Measurements from ENCODE around the gene RFTN1.

The RFTN1 gene

DNA sequence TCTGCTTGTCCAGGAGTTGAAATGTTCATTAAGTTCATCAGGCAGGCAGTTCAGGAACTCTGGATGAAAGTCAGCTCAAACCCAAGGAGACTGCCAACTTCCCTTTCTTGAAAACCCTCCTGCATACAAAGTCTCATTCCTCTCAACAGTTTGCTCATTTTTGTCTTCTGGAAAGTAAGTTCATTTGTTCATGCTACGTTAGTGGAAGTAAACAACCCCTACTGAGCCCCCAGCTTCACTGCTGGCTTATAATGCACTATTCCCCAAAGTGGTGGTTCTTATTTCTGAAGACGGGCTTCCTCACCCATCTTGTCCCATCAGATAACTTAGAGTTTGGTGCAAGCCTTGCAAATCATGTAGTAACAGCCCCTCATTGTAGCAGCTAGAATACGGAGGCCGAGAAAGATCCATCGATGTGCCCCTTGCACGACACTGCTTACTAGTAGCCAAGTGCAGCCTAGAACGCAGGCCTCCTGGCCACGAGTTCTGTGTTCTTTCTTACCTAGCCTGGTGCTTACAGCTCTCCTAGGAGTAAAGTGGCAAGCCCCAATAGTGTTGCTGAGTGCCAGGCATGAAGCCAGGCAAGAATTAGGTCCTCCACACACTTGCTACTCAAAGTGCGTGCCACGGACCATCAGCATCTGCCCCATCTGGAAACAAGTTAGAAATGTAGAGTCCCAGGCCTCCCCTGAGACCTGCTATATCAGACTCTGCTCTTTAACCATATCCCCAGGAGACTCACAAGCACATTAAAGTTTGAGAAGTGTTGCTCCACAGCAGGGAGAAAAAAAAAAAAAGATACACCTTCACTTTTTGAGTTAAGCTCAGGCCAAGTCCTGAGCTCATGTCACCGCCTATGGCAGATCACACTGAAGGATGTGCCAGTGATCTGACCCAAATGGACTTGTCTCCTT lies 82.5 kb downstream of the RFTN1 start:
- no peaks in the 10 kb centered on the region for H3K79me1 ChIP-seq (ENCODE audit: low read length)
- H2BK120ac ChIP-seq (ENCODE audit: low read depth, low read length), result no peak overlapping the region
- H3K79me2 ChIP-seq (ENCODE audit: control insufficient read depth, insufficient read depth, low read length), result no peaks in the 10 kb centered on the region
- H3K9ac ChIP-seq (ENCODE audit: low read length), result no peak overlapping the region
- H3K23ac ChIP-seq (ENCODE audit: low read length), result no peak overlapping the region
- no peak overlapping the region for H4K5ac ChIP-seq (ENCODE audit: low read length)
- no peak overlapping the region for H2BK15ac ChIP-seq (replicated peaks; ENCODE audit: low read depth)
- no peaks in the 10 kb centered on the region for H3K4me1 ChIP-seq (ENCODE audit: control insufficient read depth, low read depth, low read length)
- no peak overlapping the region for H3K18ac ChIP-seq (ENCODE audit: low read length)
- no peak overlapping the region for H3K4me3 ChIP-seq (ENCODE audit: low read length)
- H4K8ac ChIP-seq (ENCODE audit: low read depth, low read length), result no peak overlapping the region
- no peak overlapping the region for H3K4me2 ChIP-seq (ENCODE audit: low read length)
- no peak overlapping the region for H3K4ac ChIP-seq (ENCODE audit: low read depth, low read length)
- no peak overlapping the region for H2BK5ac ChIP-seq (ENCODE audit: low read length)
- whole genome bisulfite sequencing (ENCODE audit: extremely low coverage, insufficient coverage, low lambda C conversion rate), result no CpG with 5 or more reads among the region's 11 CpGs
- H3K27me3 ChIP-seq (ENCODE audit: insufficient read depth, low read length, poor library complexity), result no peaks in the 10 kb centered on the region
- no peak for DNase-seq
- H3K27ac ChIP-seq (ENCODE audit: low read depth, low read length), result no peak overlapping the region
- H3K36me3 ChIP-seq (ENCODE audit: control insufficient read depth, insufficient read depth, low read length), result no peaks in the 10 kb centered on the region
- H2AK5ac ChIP-seq (ENCODE audit: low read length), result no peak overlapping the region
- H3K56ac ChIP-seq (ENCODE audit: low read length), result no peak overlapping the region

DNA sequence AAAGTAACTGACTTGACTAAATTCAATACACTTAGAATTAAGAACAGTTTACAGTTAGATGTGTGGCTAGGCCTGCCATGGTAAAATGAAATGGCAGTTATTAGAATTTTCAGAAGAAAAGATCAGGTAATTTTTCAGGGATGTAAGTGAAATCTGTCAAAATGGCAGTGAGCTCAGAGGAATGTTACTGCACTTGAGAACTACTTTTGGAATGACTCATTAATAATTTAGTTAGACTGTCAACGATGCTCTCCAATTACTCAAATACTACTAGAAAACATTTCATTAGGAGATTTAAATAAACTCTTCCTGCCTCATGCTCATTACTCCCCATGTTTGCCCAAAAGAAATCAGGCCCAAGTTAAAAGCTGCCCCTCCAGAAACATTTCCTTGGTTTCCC lies 84.4 kb downstream of the RFTN1 start:
- WGBS (ENCODE audit: extremely low coverage, insufficient coverage, low lambda C conversion rate), result no CpG with 5 or more reads among the region's 1 CpG
- Histone ChIP-seq H2BK15ac (replicated peaks; ENCODE audit: low read depth) (no peak overlapping the region), H3K27ac (ENCODE audit: low read depth, low read length) (no peak overlapping the region)

DNA sequence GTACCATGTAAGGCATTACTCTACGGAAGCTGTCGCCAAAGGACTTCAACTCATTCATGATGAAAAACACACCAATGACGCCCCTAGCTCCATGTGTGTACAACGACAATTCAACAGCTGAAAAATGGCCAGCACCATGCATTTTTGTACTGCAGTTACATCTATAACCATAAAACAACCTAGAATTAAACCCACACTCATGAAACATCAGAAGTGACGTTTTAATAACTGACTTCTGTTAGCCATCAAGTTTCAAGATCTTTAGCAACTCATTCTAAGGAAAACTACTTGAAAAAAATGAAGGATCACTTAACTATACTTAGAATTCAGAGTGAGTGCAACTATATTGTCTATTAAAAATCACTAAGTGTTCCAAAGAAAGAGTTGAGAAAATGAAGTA lies 84.9 kb downstream of the RFTN1 start:
- Histone ChIP-seq H3K79me1 (ENCODE audit: low read length) (no peaks in the 10 kb centered on the region), H2BK5ac (ENCODE audit: low read length) (no peak overlapping the region), H4K8ac (ENCODE audit: low read depth, low read length) (no peak overlapping the region), H3K27ac (ENCODE audit: low read depth, low read length) (no peak overlapping the region), H3K27me3 (ENCODE audit: insufficient read depth, low read length, poor library complexity) (no peaks in the 10 kb centered on the region), H4K5ac (ENCODE audit: low read length) (no peak overlapping the region), H3K4ac (ENCODE audit: low read depth, low read length) (no peak overlapping the region), H2BK120ac (ENCODE audit: low read depth, low read length) (no peak overlapping the region), H3K18ac (ENCODE audit: low read length) (no peak overlapping the region), H3K4me3 (ENCODE audit: low read length) (no peak overlapping the region), H3K56ac (ENCODE audit: low read length) (no peak overlapping the region), H3K4me1 (ENCODE audit: control insufficient read depth, low read depth, low read length) (no peaks in the 10 kb centered on the region), H3K4me2 (ENCODE audit: low read length) (no peak overlapping the region), H3K36me3 (ENCODE audit: control insufficient read depth, insufficient read depth, low read length) (no peaks in the 10 kb centered on the region), H3K23ac (ENCODE audit: low read length) (no peak overlapping the region), H3K79me2 (ENCODE audit: control insufficient read depth, insufficient read depth, low read length) (no peaks in the 10 kb centered on the region), H2BK15ac (replicated peaks; ENCODE audit: low read depth) (no peak overlapping the region), H2AK5ac (ENCODE audit: low read length) (no peak overlapping the region), H3K9ac (ENCODE audit: low read length) (no peak overlapping the region)
- no CpG with 5 or more reads among the region's 5 CpGs for WGBS (ENCODE audit: extremely low coverage, insufficient coverage, low lambda C conversion rate)
- DNase-seq, result no peak

More for the DNA sequence above, 84.4 kb downstream of the RFTN1 start:
- Histone ChIP-seq H4K8ac (ENCODE audit: low read depth, low read length) (no peak overlapping the region), H3K27me3 (ENCODE audit: insufficient read depth, low read length, poor library complexity) (no peaks in the 10 kb centered on the region), H2AK5ac (ENCODE audit: low read length) (no peak overlapping the region), H3K4me1 (ENCODE audit: control insufficient read depth, low read depth, low read length) (no peaks in the 10 kb centered on the region), H3K79me2 (ENCODE audit: control insufficient read depth, insufficient read depth, low read length) (no peaks in the 10 kb centered on the region), H2BK120ac (ENCODE audit: low read depth, low read length) (no peak overlapping the region), H2BK5ac (ENCODE audit: low read length) (no peak overlapping the region), H3K56ac (ENCODE audit: low read length) (no peak overlapping the region), H3K9ac (ENCODE audit: low read length) (no peak overlapping the region), H3K18ac (ENCODE audit: low read length) (no peak overlapping the region), H3K4me3 (ENCODE audit: low read length) (no peak overlapping the region), H3K79me1 (ENCODE audit: low read length) (no peaks in the 10 kb centered on the region), H3K23ac (ENCODE audit: low read length) (no peak overlapping the region), H4K5ac (ENCODE audit: low read length) (no peak overlapping the region), H3K36me3 (ENCODE audit: control insufficient read depth, insufficient read depth, low read length) (no peaks in the 10 kb centered on the region), H3K4ac (ENCODE audit: low read depth, low read length) (no peak overlapping the region), H3K4me2 (ENCODE audit: low read length) (no peak overlapping the region)
- DNase-seq, result no peak

DNA sequence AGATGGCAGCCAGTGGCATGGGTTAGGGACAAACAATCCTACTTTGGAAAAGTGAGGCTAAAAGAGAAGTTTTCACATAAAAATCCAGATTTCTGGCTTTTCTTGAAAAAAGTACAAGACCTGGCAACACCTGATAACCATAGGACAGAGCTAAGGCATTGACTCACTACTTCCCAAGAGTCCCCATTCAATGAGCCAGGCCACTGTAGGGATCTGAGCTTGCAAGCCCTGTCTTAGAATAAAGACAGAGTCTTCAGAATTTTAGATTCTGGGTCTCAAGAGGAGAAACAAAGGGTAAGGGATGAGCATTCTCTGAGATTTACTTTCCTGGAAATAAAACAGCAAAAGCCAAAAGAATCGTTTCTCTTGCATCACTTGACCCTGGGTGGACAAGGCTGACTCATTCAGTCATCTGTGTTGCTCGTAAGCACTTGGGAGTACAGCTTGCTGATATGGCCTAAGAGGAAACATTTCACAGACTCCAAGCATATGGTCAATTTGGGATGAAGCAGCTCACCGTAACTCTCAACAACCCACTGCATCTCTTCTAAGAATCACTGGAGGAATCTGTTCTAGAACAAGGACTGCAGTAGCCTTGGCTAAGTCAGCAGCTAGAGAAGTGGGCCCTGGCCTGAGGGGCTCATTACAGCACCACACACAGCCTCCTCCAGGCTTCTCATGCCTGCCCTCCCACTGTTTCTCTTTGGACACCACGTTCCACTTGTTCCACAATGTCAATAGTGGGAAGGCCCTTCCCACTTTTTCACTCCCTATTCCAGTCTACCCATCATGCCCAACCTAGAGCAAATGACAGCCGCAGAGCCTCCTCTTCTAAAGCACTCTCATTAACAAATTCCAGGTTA lies 86.2 kb downstream of the RFTN1 start:
- no peak overlapping the region for H2AK5ac ChIP-seq (ENCODE audit: low read length)
- H3K56ac ChIP-seq (ENCODE audit: low read length), result no peak overlapping the region
- no peak overlapping the region for H4K8ac ChIP-seq (ENCODE audit: low read depth, low read length)
- H3K27ac ChIP-seq (ENCODE audit: low read depth, low read length), result no peak overlapping the region
- H3K4me2 ChIP-seq (ENCODE audit: low read length), result no peak overlapping the region
- no peak overlapping the region for H3K18ac ChIP-seq (ENCODE audit: low read length)
- H3K79me1 ChIP-seq (ENCODE audit: low read length), result no peaks in the 10 kb centered on the region
- no peak overlapping the region for H4K5ac ChIP-seq (ENCODE audit: low read length)
- H3K4me1 ChIP-seq (ENCODE audit: control insufficient read depth, low read depth, low read length), result no peaks in the 10 kb centered on the region
- H3K4ac ChIP-seq (ENCODE audit: low read depth, low read length), result no peak overlapping the region
- H3K9ac ChIP-seq (ENCODE audit: low read length), result no peak overlapping the region
- no peaks in the 10 kb centered on the region for H3K36me3 ChIP-seq (ENCODE audit: control insufficient read depth, insufficient read depth, low read length)
- H2BK120ac ChIP-seq (ENCODE audit: low read depth, low read length), result no peak overlapping the region
- no CpG with 5 or more reads among the region's 5 CpGs for WGBS (ENCODE audit: extremely low coverage, insufficient coverage, low lambda C conversion rate)
- no peak overlapping the region for H2BK5ac ChIP-seq (ENCODE audit: low read length)
- no peak overlapping the region for H3K23ac ChIP-seq (ENCODE audit: low read length)
- H3K27me3 ChIP-seq (ENCODE audit: insufficient read depth, low read length, poor library complexity), result no peaks in the 10 kb centered on the region
- H3K79me2 ChIP-seq (ENCODE audit: control insufficient read depth, insufficient read depth, low read length), result no peaks in the 10 kb centered on the region
- no peak for DNase-seq
- no peak overlapping the region for H3K4me3 ChIP-seq (ENCODE audit: low read length)
- no peak overlapping the region for H2BK15ac ChIP-seq (replicated peaks; ENCODE audit: low read depth)

DNA sequence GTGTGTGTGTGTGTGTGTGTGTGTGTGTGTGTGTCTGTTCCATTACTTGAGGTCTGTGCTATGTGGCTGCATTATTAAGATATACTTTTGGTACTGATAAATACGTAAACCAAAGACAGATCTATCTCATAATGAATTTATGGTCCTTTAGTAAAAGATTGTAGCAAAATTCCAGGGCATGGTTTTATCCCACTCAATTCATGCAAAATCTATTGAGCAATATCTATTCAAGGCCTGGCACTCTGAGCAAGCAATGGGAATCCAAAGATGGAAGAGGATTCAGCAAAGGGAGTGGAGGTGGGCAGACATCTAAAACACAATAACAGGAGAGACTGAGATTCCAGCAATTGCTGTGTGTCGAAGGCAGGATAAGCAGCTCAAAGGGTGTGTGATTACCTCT lies 86.8 kb downstream of the RFTN1 start:
- Histone ChIP-seq H3K56ac (ENCODE audit: low read length) (no peak overlapping the region), H3K4me3 (ENCODE audit: low read length) (no peak overlapping the region), H3K18ac (ENCODE audit: low read length) (no peak overlapping the region), H4K8ac (ENCODE audit: low read depth, low read length) (no peak overlapping the region), H3K27me3 (ENCODE audit: insufficient read depth, low read length, poor library complexity) (no peaks in the 10 kb centered on the region), H4K5ac (ENCODE audit: low read length) (no peak overlapping the region), H2BK120ac (ENCODE audit: low read depth, low read length) (no peak overlapping the region), H3K9ac (ENCODE audit: low read length) (no peak overlapping the region), H3K79me2 (ENCODE audit: control insufficient read depth, insufficient read depth, low read length) (no peaks in the 10 kb centered on the region), H2AK5ac (ENCODE audit: low read length) (no peak overlapping the region), H3K36me3 (ENCODE audit: control insufficient read depth, insufficient read depth, low read length) (no peaks in the 10 kb centered on the region), H3K23ac (ENCODE audit: low read length) (no peak overlapping the region), H3K4me1 (ENCODE audit: control insufficient read depth, low read depth, low read length) (no peaks in the 10 kb centered on the region), H3K79me1 (ENCODE audit: low read length) (no peaks in the 10 kb centered on the region), H2BK5ac (ENCODE audit: low read length) (no peak overlapping the region), H3K4me2 (ENCODE audit: low read length) (no peak overlapping the region), H2BK15ac (replicated peaks; ENCODE audit: low read depth) (no peak overlapping the region), H3K4ac (ENCODE audit: low read depth, low read length) (no peak overlapping the region), H3K27ac (ENCODE audit: low read depth, low read length) (no peak overlapping the region)
- no CpG with 5 or more reads among the region's 2 CpGs for WGBS (ENCODE audit: extremely low coverage, insufficient coverage, low lambda C conversion rate)
- DNase-seq, result no peak
